ENCODE measurements around the gene TRAM2. TPM values are rescaled to one million over a fixed set of nuclear protein-coding genes. Genes with fewer than 3 reads are reported as not detected.

TRAM2 gene
- total and polyA plus RNA-seq, 2 of the 13 experiments (the other 11 are each of a cell fraction or from before 2014, with no cell fraction given): 49.1 to 72.5 TPM

DNA sequence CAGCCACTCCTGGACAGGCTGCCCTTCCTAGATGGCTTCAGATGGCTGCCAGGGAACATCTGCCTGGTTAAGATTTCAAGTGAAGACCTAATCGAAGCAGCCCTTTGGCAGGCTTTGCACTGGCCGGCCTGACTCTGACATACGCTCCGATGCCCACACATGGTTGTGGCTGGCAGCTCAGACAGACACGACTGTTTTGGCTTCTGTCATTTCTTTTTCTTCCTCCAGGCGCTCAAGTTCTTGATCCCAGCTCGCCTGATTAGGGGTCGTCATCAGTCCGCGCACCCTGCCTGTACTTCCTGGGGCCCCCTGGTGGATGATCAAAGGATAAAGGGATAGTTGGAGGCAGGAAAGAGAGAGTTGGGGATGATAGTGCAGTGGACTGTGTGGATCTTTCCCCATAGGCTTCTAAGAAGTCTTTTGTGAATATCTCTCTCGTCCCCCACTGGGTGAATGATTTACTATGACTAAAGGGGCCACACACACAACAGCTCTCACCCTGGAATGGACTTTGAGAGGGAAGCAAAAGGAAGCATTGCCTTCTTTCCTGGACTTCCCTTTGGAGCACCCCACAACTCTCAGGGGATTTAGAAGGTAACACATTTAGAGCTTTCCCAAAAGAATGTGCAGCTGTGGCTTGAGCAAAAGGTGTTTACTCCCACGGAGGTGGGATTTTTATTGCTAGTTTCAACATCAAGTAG lies 21.4 kb upstream of the TRAM2 start (continued):
- TF ChIP-seq, protein P1, sequence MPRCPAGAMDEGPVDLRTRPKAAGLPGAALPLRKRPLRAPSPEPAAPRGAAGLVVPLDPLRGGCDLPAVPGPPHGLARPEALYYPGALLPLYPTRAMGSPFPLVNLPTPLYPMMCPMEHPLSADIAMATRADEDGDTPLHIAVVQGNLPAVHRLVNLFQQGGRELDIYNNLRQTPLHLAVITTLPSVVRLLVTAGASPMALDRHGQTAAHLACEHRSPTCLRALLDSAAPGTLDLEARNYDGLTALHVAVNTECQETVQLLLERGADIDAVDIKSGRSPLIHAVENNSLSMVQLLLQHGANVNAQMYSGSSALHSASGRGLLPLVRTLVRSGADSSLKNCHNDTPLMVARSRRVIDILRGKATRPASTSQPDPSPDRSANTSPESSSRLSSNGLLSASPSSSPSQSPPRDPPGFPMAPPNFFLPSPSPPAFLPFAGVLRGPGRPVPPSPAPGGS (CRISPR knock-in tag; IDR thresholded peaks at IDR 0.05): no peak; the same call in 1 of the 2 replicates
- TF ChIP-seq, protein P2, sequence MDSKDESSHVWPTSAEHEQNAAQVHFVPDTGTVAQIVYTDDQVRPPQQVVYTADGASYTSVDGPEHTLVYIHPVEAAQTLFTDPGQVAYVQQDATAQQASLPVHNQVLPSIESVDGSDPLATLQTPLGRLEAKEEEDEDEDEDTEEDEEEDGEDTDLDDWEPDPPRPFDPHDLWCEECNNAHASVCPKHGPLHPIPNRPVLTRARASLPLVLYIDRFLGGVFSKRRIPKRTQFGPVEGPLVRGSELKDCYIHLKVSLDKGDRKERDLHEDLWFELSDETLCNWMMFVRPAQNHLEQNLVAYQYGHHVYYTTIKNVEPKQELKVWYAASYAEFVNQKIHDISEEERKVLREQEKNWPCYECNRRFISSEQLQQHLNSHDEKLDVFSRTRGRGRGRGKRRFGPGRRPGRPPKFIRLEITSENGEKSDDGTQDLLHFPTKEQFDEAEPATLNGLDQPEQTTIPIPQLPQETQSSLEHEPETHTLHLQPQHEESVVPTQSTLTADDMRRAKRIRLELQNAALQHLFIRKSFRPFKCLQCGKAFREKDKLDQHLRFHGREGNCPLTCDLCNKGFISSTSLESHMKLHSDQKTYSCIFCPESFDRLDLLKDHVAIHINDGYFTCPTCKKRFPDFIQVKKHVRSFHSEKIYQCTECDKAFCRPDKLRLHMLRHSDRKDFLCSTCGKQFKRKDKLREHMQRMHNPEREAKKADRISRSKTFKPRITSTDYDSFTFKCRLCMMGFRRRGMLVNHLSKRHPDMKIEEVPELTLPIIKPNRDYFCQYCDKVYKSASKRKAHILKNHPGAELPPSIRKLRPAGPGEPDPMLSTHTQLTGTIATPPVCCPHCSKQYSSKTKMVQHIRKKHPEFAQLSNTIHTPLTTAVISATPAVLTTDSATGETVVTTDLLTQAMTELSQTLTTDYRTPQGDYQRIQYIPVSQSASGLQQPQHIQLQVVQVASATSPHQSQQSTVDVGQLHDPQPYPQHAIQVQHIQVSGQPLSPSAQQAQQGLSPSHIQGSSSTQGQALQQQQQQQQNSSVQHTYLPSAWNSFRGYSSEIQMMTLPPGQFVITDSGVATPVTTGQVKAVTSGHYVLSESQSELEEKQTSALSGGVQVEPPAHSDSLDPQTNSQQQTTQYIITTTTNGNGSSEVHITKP (CRISPR knock-in tag; IDR thresholded peaks at IDR 0.05; ENCODE audit: low read depth): no peak; the same call in 1 of the 2 replicates
- no peak for TF ChIP-seq RBM39 (IDR thresholded peaks at IDR 0.05; ENCODE audit: low read depth, low read length, poor library complexity, severe bottlenecking)
- 0 out of 2 replicates have a peak, but pooled peaks have one; percentile 37 for TF ChIP-seq ISX (CRISPR knock-in tag; conservative IDR thresholded peaks at IDR 0.05)
- TF ChIP-seq SNRNP70 (IDR thresholded peaks at IDR 0.05; ENCODE audit: low read depth, low read length): no peak
- no peak; the same call in 1 of the 2 replicates for TF ChIP-seq ETV6 (CRISPR knock-in tag; conservative IDR thresholded peaks at IDR 0.05)
- TF ChIP-seq KLF11 (CRISPR knock-in tag; IDR thresholded peaks at IDR 0.05): no peak
- TF ChIP-seq, protein P3, sequence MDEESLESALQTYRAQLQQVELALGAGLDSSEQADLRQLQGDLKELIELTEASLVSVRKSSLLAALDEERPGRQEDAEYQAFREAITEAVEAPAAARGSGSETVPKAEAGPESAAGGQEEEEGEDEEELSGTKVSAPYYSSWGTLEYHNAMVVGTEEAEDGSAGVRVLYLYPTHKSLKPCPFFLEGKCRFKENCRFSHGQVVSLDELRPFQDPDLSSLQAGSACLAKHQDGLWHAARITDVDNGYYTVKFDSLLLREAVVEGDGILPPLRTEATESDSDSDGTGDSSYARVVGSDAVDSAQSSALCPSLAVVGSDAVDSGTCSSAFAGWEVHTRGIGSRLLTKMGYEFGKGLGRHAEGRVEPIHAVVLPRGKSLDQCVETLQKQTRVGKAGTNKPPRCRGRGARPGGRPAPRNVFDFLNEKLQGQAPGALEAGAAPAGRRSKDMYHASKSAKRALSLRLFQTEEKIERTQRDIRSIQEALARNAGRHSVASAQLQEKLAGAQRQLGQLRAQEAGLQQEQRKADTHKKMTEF (CRISPR knock-in tag; IDR thresholded peaks at IDR 0.05): peak; percentile 95
- peak; percentile 84 for TF ChIP-seq ZNF264 (CRISPR knock-in tag; IDR thresholded peaks at IDR 0.05)
- TF ChIP-seq ZNF501 (CRISPR knock-in tag; IDR thresholded peaks at IDR 0.05): peak; percentile 97; the same call in 1 of the 2 replicates
- TF ChIP-seq, protein P4, sequence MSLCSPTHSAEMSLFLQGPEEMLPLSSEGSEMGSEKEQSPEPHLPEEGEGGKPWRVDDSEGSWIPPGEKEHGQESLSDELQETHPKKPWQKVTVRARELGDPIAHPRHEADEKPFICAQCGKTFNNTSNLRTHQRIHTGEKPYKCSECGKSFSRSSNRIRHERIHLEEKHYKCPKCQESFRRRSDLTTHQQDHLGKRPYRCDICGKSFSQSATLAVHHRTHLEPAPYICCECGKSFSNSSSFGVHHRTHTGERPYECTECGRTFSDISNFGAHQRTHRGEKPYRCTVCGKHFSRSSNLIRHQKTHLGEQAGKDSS (CRISPR knock-in tag; IDR thresholded peaks at IDR 0.05; ENCODE audit: borderline replicate concordance, low read depth): peak; percentile 30; the same call in 1 of the 2 replicates
- TF ChIP-seq ZNF138 (CRISPR knock-in tag; IDR thresholded peaks at IDR 0.05; ENCODE audit: low read depth): no peak
- TF ChIP-seq GLI4 (CRISPR knock-in tag; IDR thresholded peaks at IDR 0.05; ENCODE audit: borderline replicate concordance): 0 out of 2 replicates have a peak, but pooled peaks have one; percentile 69
- TF ChIP-seq ZNF839 (CRISPR knock-in tag; IDR thresholded peaks at IDR 0.05; ENCODE audit: borderline replicate concordance): no peak
- TF ChIP-seq TEAD3 (CRISPR knock-in tag; optimal IDR thresholded peaks at IDR 0.05; ENCODE audit: borderline replicate concordance): peak; percentile 90
- no peak; the same call in none of the 2 replicates for TF ChIP-seq NFKBIZ (CRISPR knock-in tag; IDR thresholded peaks at IDR 0.05)
- TF ChIP-seq ZNF12 (CRISPR knock-in tag; IDR thresholded peaks at IDR 0.05): peak; percentile 48; the same call in 1 of the 2 replicates
- TF ChIP-seq TCF7 (IDR thresholded peaks at IDR 0.05; ENCODE audit: low read depth): peak; percentile 75; the same call in 1 of the 2 replicates
- TF ChIP-seq KLF9 (CRISPR knock-in tag; IDR thresholded peaks at IDR 0.05; ENCODE audit: low read depth): no peak
- TF ChIP-seq, protein P5, sequence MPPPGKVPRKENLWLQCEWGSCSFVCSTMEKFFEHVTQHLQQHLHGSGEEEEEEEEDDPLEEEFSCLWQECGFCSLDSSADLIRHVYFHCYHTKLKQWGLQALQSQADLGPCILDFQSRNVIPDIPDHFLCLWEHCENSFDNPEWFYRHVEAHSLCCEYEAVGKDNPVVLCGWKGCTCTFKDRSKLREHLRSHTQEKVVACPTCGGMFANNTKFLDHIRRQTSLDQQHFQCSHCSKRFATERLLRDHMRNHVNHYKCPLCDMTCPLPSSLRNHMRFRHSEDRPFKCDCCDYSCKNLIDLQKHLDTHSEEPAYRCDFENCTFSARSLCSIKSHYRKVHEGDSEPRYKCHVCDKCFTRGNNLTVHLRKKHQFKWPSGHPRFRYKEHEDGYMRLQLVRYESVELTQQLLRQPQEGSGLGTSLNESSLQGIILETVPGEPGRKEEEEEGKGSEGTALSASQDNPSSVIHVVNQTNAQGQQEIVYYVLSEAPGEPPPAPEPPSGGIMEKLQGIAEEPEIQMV (CRISPR knock-in tag; IDR thresholded peaks at IDR 0.05; ENCODE audit: low read depth): no peak
- TF ChIP-seq PLRG1 (conservative IDR thresholded peaks at IDR 0.05): no peak

Measured in HepG2 (cell line).